Measurements from ENCODE around the gene ASB9.
"Not testable (repeated sequence)": the region's sequence is repeated elsewhere in the genome, so short reads cannot be mapped to it uniquely, and the experiment has no call there.

ASB9 gene

DNA sequence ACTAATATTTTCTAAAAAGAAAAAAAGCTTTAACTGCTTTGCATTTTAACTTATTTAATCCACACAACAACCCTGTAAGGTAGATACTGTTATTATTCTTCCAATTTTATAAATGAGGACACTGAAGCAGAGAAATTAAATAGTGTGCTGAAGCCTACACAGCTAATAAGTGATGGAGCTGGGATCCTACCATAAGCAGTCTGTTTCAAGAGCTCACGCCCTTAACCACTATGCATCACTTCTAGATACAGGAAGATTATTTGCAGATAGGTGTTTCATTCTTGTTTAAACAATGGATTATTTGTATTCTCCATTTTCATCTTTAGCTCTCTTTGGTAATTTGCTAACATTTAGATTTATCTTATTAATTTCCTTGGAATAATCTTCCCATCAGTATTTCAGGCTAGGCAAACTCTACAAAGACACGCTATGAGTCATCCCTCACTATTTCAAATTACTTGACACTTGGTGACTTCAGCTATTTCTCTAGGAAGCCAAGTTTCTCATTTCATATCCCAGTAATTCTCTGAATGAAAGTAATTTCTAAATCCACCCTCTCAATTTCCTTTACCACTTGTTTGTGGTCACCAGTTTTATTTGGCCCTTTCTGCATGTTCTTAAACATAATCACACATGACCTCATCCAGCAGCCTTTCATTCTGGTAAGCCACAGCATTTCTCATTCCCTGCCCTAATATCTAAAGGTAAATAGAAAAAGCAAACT, 67.3 kb downstream of the ASB9 start:
- no peak for DNase-seq (ENCODE audit: low read depth, low spot score)
- H3K4me3 ChIP-seq (ENCODE audit: low read length), result no peak overlapping the region

GRCh38 chrX:15200871-15201270, 69.0 kb downstream of the ASB9 start:
- no peak for DNase-seq (ENCODE audit: low read depth, low spot score)
- H3K4me3 ChIP-seq (ENCODE audit: low read length), result no peak overlapping the region

DNA sequence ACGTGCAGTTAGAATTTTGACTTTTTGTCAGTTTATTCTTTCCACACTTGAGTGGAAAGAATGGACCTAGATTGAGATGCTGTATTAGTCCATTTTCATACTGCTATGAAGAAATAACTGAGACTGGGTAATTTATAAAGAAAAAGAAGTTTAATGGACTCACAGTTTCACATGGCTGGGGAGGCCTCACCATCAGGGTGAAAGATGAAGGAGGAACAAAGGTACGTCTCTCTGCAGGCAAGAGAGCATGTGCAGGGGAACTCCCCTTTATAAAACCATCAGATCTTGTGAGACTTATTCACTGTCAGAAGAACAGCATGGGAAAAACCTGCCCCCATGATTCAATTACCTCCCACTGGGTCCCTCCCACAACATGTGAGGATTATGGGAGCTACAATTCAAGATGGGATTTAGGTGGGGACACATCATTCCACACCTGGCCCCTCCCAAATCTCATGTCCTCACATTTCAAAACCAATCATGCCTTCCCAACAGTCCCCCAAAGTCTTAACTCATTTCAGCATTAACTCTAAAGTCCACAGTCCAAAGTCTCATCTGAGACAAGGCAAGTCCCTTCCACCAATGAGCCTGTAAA, 71.2 kb downstream of the ASB9 start:
- DNase-seq (ENCODE audit: low read depth, low spot score); H3K4me3 ChIP-seq (ENCODE audit: low read length): not testable (repeated sequence)

GRCh38 chrX:15194146-15194545, 75.7 kb downstream of the ASB9 start:
- no peak for DNase-seq (ENCODE audit: low read depth, low spot score)
- no peak overlapping the region for H3K4me3 ChIP-seq (ENCODE audit: low read length)

Data from Jurkat, Clone E6-1 (cell line).